ENCODE measurements around the gene PCSK7. TPM values are rescaled to one million over a fixed set of nuclear protein-coding genes. Genes with fewer than 3 reads are reported as not detected.
"Not testable (repeated sequence)": the region's sequence is repeated elsewhere in the genome, so short reads cannot be mapped to it uniquely, and the experiment has no call there.

Gene PCSK7
- total RNA-seq, 1 experiment from 2014 or later, result 34.3 TPM

DNA sequence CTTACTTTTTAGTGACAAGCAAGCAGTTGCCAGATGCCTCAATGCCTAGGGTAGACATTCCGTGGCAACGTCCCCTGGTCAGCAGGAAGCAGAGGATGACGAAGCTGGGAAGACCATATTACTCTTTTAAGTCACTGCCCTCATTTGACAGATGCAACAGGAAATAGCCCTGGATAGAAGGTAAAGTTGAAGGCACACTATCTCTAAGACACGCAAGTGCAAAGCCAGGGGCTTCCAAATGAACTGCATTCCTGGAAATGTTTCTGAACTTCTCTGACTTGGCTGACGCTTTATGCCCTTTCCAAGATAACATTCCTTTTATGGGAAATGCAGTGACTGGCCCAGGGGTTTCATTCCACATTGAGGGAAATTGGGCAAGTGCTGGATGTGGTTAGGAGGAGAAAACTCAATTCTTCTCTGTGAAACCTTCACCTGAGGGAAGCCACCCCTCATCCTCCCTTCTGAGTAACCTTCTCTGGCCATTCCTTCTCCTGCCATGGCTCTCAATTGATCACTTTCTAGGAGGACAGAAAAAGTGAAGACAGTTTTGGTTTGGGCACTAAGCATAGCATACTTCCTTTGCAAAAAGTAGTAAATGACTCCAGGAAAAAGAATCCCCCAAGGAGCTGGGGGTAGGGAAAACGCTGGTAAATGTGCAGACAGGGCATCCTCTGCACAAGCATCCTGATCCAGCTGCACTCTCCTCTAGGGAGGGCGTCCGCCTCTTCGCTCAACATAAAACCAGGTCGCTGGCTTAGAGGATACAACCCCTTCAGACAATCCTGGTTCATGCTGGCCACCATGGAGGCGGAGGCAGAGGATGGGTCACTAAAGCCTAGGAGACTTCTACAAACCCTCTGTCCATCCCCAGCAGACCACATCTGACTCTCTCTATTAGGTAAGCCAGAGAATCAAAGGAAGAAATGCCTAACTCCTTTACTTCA, 14.5 kb downstream of the PCSK7 start:
- H3K36me3 ChIP-seq, result peaks cover 12% of the 10 kb centered on the region
- H3K4me3 ChIP-seq, result no peak overlapping the region
- no peak for DNase-seq (ENCODE audit: low read depth in 1 of 2, low spot score in 2 of 2)
- H3K27ac ChIP-seq, result no peak overlapping the region
- H3K4me1 ChIP-seq (replicated peaks), result no peaks in the 10 kb centered on the region
- H3K9me3 ChIP-seq (replicated peaks), result no peaks in the 10 kb centered on the region
- no peaks in the 10 kb centered on the region for H3K27me3 ChIP-seq (replicated peaks)

DNA sequence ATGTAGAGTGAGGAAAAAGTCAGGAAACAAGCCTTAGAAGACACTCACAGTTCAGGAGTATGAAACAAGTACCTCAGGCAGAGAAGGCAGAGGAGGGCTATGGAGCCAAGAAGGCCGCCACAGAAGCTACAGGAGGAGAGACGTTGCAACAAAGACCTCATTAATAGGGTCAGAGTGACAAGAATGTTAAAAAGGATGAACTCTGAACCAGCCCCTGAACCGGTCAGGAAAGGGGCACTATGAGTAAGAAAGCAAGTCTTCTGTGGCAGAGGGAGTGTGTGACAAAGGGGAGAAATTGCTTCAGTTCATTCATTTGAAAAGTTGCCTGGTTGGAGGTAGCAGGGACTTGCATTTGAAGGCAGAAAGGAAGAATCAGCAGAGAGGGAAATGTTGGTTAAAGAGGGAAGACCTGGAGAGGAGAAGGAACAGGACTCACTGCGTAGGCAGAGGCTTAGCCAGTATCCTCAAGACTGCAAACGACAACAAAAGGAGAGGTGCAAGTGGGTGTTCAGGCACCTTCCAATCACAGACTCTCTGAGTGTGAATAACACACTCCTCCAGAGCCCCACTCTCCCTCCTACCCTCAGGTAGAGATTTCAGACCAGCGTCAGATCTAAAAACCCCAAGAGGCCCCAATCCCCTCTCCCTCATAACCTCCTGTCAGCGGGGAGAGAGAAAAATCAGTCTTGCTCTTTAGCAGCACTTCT, 17.3 kb downstream of the PCSK7 start:
- H3K36me3 ChIP-seq, result peaks cover 11% of the 10 kb centered on the region
- no peaks in the 10 kb centered on the region for H3K9me3 ChIP-seq (replicated peaks)
- H3K4me1 ChIP-seq (replicated peaks), result no peaks in the 10 kb centered on the region

DNA sequence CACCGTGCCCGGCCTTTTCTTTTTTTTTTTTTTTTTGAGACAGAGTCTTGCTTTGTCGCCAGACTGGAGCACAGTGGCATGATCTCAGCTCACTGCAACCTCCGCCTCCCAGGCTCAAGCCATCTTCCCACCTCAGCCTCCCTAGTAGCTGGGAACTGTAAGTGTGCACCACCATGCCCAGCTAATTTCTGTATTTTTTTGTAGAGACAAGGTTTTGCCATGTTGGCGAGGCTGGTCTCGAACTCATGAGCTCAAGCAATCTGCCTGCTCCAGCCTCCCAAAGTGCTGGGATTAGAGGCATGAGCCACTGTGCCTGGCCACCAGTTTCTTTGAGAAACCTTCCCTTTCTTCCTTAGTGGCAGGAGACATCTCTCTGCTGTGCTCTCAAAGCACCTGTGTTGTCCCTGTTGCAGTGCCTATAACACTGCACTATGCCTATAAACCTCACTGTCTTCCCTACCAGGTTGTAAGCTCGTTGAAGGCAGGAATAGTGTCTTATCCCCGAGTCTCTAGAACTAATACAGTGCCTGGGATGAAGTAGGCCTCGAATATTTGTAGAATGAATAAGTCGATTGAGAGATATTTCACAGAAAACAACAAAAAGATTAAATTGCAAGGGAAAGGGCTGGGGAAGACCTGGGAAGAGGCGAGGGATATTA, 19.0 kb downstream of the PCSK7 start:
- H3K9me3 ChIP-seq (replicated peaks), result no peaks in the 10 kb centered on the region
- H3K27me3 ChIP-seq (replicated peaks), result no peaks in the 10 kb centered on the region
- H3K4me1 ChIP-seq (replicated peaks), result no peaks in the 10 kb centered on the region
- no peaks in the 10 kb centered on the region for H3K36me3 ChIP-seq
- H3K27ac ChIP-seq, result no peak overlapping the region
- no peak for DNase-seq (ENCODE audit: low read depth in 1 of 2, low spot score in 2 of 2)
- H3K4me3 ChIP-seq, result no peak overlapping the region

More for the DNA sequence above, 17.3 kb downstream of the PCSK7 start:
- no peak for DNase-seq (ENCODE audit: low read depth in 1 of 2, low spot score in 2 of 2)
- Histone ChIP-seq H3K27ac (no peak overlapping the region), H3K27me3 (replicated peaks) (no peaks in the 10 kb centered on the region), H3K4me3 (no peak overlapping the region)

DNA sequence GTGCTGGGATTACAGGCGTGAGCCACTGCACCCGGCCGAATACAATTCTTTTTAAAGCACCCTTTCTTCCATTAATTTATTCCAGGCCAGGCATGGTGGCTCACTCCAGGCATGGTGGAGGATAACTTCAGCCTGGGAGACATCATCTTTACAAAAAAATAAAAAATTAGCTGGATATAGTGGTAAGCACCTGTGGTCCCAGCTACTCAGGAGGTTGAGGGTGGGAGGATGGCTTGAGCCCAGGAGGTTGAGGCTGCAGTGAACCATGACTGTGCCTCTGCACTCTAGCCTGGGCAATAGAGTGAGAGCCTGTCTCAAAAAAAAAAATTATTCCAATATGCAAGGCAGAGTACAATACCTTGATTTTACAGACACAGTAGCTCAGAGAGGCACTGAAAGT, 21.3 kb downstream of the PCSK7 start:
- no peaks in the 10 kb centered on the region for H3K27me3 ChIP-seq (replicated peaks)
- DNase-seq (ENCODE audit: low read depth in 1 of 2, low spot score in 2 of 2), result no peak
- no peak overlapping the region for H3K27ac ChIP-seq
- no peaks in the 10 kb centered on the region for H3K9me3 ChIP-seq (replicated peaks)
- 0 out of 2 replicates have a peak, but pooled peaks cover under 1% of the 10 kb centered on the region for H3K36me3 ChIP-seq
- no peaks in the 10 kb centered on the region for H3K4me1 ChIP-seq (replicated peaks)
- no peak overlapping the region for H3K4me3 ChIP-seq

DNA sequence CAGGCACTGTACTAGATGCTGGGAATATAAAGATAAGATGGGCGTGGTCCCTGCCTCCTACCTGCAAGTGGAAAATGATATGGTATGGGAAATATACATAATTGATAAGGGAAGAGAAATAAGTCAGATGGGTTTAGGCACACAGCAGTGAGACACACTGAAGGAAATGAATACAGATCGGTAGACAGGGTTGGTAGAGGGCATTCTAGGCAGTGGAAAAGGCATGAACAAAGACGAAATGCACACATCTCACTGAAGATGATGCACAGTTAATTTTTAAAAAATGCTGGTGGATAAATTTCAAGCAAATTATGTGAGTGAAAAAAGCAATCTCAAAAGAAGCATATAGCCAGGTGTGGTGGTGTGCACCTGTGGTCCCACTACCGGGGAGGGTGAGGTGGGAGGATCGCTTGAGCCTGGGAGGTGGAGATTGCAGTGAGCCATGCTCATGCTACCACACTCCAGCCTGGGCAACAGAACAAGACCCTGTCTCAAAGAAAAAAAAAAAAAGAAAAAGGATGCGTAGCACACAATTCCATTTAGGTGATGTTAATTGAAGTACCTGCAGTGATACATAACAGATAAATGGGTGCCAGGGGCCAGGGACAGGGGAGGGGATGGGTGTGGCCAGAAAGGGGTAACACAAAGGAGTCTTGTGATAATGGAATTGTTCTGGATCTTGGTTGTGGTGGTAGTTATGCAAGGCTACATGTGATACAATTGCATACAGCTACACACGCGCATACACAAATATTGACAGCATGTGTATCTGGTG, 22.3 kb downstream of the PCSK7 start:
- DNase-seq (ENCODE audit: low read depth in 1 of 2, low spot score in 2 of 2); H3K36me3 ChIP-seq; H3K9me3 ChIP-seq (replicated peaks); H3K27ac ChIP-seq; H3K4me1 ChIP-seq (replicated peaks); H3K4me3 ChIP-seq; H3K27me3 ChIP-seq (replicated peaks): not testable (repeated sequence)

DNA sequence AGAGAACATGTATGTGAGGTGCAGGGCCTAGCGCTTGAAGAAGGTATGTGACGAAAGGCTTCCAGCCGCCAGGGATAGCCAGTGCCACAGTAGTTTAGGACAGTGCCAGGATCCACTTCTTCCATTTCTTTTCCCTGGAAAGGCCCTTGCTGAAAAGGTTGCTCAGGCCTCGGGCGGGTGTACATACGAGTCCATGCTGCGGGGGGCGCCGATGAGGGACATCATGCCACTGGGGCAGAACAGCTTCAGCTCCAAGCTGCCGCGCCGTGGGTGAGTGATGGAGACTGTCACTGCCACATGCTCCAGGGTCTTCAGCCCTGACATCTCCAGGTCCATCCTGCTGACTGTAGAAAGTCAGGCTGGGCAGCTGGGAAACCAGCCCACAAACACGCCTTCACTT, 23.2 kb downstream of the PCSK7 start:
- not testable (repeated sequence) for H3K27me3 ChIP-seq (replicated peaks); DNase-seq (ENCODE audit: low read depth in 1 of 2, low spot score in 2 of 2); H3K9me3 ChIP-seq (replicated peaks)

DNA sequence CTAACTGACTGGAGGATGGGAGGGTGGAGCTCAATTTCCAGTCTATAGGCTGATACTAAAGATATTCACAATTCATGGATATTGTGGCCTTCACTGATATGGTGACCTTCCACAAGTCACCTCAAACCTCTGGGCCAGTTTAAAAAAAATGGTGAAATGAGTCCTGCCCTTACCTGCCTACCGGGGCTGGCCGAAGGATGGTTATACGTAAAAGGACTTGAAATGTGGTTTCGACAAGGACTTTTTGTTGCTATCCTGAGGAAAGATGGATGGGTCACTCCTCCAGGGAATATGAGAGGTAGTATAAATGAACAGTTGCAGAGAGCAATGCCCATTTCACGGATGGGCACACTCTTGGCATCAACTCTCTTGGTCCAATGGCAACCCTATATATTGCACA, 24.4 kb downstream of the PCSK7 start:
- not testable (repeated sequence) for H3K9me3 ChIP-seq (replicated peaks); H3K4me3 ChIP-seq; H3K27me3 ChIP-seq (replicated peaks); H3K4me1 ChIP-seq (replicated peaks); DNase-seq (ENCODE audit: low read depth in 1 of 2, low spot score in 2 of 2); H3K27ac ChIP-seq
- H3K36me3 ChIP-seq, result peaks cover 21% of the 10 kb centered on the region

More for the DNA sequence above, 23.2 kb downstream of the PCSK7 start:
- not testable (repeated sequence) for H3K27ac ChIP-seq; H3K4me1 ChIP-seq (replicated peaks); H3K4me3 ChIP-seq
- peaks cover 11% of the 10 kb centered on the region for H3K36me3 ChIP-seq

DNA sequence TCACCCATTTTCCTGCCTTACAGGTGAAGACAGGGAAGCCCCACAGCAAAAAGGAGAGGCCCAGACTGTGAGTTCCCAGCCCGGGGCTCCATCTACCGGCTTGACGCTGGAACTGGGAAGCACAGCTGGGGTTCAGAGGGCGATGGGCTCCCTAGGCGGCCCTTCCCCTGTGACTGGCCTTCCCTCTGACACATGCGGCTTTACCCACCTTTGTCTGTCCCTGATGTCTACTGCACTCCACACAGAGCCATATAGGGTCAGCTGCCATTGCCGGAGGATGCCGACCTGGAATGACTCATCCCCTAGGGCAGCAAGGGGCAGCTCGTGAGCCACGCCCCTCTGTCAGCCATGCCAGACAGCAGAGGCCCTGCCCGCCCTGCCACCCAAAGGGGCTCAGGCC, 25.0 kb downstream of the PCSK7 start:
- H3K4me1 ChIP-seq (replicated peaks); H3K4me3 ChIP-seq; H3K9me3 ChIP-seq (replicated peaks); H3K27ac ChIP-seq; DNase-seq (ENCODE audit: low read depth in 1 of 2, low spot score in 2 of 2); H3K27me3 ChIP-seq (replicated peaks): not testable (repeated sequence)
- H3K36me3 ChIP-seq, result peaks cover 21% of the 10 kb centered on the region

DNA sequence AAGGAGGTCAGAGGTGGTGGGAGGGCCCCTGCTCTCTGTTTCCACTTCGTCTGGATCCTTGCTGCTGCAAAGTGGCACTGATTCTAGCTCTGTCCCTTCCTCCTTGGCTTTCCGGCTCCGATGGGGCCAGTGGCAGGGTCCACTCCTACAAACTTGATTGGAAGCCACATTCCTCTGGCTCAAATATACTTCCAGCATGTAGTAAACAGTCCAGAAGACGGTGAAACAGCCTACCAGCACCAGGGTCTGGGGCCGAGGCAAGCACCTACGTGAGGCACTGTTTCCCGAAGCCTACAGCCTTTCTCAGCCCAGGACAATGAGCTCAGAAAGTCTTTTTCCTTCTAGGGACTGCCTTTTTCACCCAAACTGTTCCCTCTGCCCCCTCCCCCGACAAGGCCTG, 25.8 kb downstream of the PCSK7 start:
- H3K9me3 ChIP-seq (replicated peaks); H3K27me3 ChIP-seq (replicated peaks); H3K27ac ChIP-seq; H3K4me1 ChIP-seq (replicated peaks); H3K4me3 ChIP-seq; DNase-seq (ENCODE audit: low read depth in 1 of 2, low spot score in 2 of 2): not testable (repeated sequence)
- peaks cover 21% of the 10 kb centered on the region for H3K36me3 ChIP-seq

DNA sequence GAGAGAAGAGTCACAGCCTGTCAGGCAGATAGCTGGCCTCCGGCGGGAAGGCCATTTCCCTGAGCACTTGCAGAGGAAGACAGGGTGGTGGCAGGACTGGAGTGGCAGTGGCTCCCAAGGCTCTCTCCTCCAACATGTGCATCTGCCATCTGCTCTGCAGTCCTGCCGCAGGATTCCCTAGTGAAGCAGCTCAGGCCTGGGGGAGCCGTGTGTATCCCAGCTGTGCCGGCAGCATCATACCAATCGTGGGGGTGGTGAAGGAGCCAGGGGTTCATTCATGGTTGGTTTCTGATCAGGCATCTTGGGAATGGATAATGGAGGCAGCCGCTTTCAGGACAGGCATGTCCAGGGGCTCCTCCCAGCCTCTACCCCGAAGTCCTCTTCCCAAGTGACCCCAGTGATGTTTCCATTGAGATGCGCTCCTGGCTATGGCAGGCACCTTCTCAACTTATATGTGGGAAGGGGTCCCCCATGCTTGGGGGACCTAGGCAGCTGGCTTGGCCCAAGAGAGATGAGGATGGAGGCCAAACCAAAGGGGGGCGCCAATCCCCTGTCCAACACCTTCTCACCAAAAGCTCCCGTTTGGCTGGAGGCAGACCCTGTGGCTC, 26.6 kb downstream of the PCSK7 start:
- Histone ChIP-seq H3K9me3 (replicated peaks) (no peaks in the 10 kb centered on the region), H3K4me3 (no peak overlapping the region), H3K36me3 (peaks cover 21% of the 10 kb centered on the region), H3K27me3 (replicated peaks) (no peaks in the 10 kb centered on the region), H3K27ac (no peak overlapping the region), H3K4me1 (replicated peaks) (peaks cover 12% of the 10 kb centered on the region)
- no peak for DNase-seq (ENCODE audit: low read depth in 1 of 2, low spot score in 2 of 2)

DNA sequence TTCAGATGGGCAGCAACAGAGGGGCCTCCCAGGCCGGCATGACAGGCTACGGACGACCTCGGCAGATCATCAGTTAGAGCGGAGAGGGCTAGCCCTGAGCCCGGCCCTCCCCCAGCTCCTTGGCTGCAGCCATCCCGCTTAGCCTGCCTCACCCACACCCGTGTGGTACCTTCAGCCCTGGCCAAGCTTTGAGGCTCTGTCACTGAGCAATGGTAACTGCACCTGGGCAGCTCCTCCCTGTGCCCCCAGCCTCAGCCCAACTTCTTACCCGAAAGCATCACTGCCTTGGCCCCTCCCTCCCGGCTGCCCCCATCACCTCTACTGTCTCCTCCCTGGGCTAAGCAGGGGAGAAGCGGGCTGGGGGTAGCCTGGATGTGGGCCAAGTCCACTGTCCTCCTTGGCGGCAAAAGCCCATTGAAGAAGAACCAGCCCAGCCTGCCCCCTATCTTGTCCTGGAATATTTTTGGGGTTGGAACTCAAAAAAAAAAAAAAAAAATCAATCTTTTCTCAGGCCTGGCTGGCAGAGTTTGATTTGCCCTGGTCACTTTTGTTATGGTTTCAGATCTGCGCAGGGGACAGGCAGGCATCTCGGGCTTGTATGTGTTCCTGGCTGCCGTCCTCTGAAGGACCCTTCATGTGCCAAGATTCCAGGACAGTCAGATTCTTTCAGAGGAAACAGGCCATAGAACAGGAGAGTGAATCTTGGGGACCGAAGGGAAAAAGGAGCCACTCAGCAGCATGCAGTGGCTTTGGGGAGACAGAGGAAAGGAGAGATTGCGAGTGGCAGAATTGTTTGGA, 27.4 kb downstream of the PCSK7 start:
- H3K4me3 ChIP-seq, result no peak overlapping the region
- no peak overlapping the region for H3K27ac ChIP-seq
- peaks cover 19% of the 10 kb centered on the region for H3K4me1 ChIP-seq (replicated peaks)
- no peak for DNase-seq (ENCODE audit: low read depth in 1 of 2, low spot score in 2 of 2)
- H3K27me3 ChIP-seq (replicated peaks), result no peaks in the 10 kb centered on the region
- H3K36me3 ChIP-seq, result peaks cover 23% of the 10 kb centered on the region
- H3K9me3 ChIP-seq (replicated peaks), result no peaks in the 10 kb centered on the region

DNA sequence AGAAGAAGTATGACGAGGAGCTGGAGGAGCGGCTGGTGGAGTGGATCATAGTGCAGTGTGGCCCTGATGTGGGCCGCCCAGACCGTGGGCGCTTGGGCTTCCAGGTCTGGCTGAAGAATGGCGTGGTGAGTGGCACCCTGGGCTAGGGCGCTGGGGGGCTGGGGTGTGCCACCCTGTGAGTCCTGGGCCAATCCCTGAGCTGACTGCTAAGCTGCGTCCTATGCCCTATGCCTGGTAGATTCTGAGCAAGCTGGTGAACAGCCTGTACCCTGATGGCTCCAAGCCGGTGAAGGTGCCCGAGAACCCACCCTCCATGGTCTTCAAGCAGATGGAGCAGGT, 28.8 kb downstream of the PCSK7 start:
- no peak overlapping the region for H3K4me3 ChIP-seq
- no peaks in the 10 kb centered on the region for H3K27me3 ChIP-seq (replicated peaks)
- H3K27ac ChIP-seq, result no peak overlapping the region
- no peaks in the 10 kb centered on the region for H3K9me3 ChIP-seq (replicated peaks)
- H3K36me3 ChIP-seq, result peaks cover 23% of the 10 kb centered on the region
- no peak for DNase-seq (ENCODE audit: low read depth in 1 of 2, low spot score in 2 of 2)
- H3K4me1 ChIP-seq (replicated peaks), result peaks cover 30% of the 10 kb centered on the region
